Ovary (tissue), 3 donors: ENCODE data around the gene BRPF1.

ENCODE experiments used
- EP300 ChIP-seq: sonication (generic); formaldehyde crosslinking; IDR thresholded peaks from one replicate; pipeline ENCODE4 v1.6.1; 2017; ENCODE audit warnings: antibody characterized with exemption
- POLR2A ChIP-seq: fragments of 450-650 bp; IDR thresholded peaks from one replicate; pipeline ENCODE4 v1.6.1; 2017; ENCODE audit warnings: antibody characterized with exemption, mild to moderate bottlenecking, moderate library complexity
- TF ChIP-seq, protein P1 (sequence below), 3 donors: fragments of 450-650 bp in 2 of 3; fragments of 200-600 bp in 1 of 3; IDR thresholded peaks; one replicate each; pipeline versions ENCODE4 v1.5.1 to v1.8.0; 2016 to 2022; ENCODE audit warnings: antibody characterized with exemption in 3 of 3, mild to moderate bottlenecking in 1 of 3
- donor health status: DM: no; HTN: no; CAD: no.

GRCh38 chr3:9749645-9750555 lies 18.4 kb downstream of the BRPF1 start, which contains the start of gene OGG1:
- TF ChIP-seq, protein P1, sequence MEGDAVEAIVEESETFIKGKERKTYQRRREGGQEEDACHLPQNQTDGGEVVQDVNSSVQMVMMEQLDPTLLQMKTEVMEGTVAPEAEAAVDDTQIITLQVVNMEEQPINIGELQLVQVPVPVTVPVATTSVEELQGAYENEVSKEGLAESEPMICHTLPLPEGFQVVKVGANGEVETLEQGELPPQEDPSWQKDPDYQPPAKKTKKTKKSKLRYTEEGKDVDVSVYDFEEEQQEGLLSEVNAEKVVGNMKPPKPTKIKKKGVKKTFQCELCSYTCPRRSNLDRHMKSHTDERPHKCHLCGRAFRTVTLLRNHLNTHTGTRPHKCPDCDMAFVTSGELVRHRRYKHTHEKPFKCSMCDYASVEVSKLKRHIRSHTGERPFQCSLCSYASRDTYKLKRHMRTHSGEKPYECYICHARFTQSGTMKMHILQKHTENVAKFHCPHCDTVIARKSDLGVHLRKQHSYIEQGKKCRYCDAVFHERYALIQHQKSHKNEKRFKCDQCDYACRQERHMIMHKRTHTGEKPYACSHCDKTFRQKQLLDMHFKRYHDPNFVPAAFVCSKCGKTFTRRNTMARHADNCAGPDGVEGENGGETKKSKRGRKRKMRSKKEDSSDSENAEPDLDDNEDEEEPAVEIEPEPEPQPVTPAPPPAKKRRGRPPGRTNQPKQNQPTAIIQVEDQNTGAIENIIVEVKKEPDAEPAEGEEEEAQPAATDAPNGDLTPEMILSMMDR (IDR thresholded peaks at IDR 0.05) = no peak
- TF ChIP-seq EP300 (no peak), POLR2A (peak; percentile 16)
